Neural cell (in vitro differentiated cells): ENCODE results near the gene AK6.

Experiments used
- CTCF ChIP-seq: fragments of 450-650 bp; IDR thresholded peaks from 2 replicates; pipeline ENCODE4 v1.5.1; 2014; ENCODE audit warnings: antibody characterized with exemption, mild to moderate bottlenecking, moderate library complexity; ENCODE audit not compliant: poor library complexity, severe bottlenecking
- EP300 ChIP-seq: fragments of 450-650 bp; conservative IDR thresholded peaks from 2 replicates; pipeline ENCODE4 v1.6.1; 2014; ENCODE audit warnings: antibody characterized with exemption, mild to moderate bottlenecking, moderate library complexity; ENCODE audit not compliant: poor library complexity, severe bottlenecking
- EZH2 ChIP-seq: fragments of 200-600, 300-800 bp; shearing (Covaris generic), sonication (generic); IDR thresholded peaks from 2 replicates; pipeline ENCODE4 v1.6.1; 2014; ENCODE audit warnings: antibody characterized with exemption, low read length, borderline replicate concordance, mild to moderate bottlenecking; ENCODE audit not compliant: insufficient read depth, poor library complexity, severe bottlenecking
- MXI1 ChIP-seq: fragments of 450-650 bp; conservative IDR thresholded peaks from 2 replicates; pipeline ENCODE4 v1.6.1; 2014; ENCODE audit warnings: antibody characterized with exemption, mild to moderate bottlenecking; ENCODE audit not compliant: poor library complexity, severe bottlenecking
- POLR2AphosphoS5 ChIP-seq: IDR thresholded peaks from 2 replicates; pipeline ENCODE4 v1.6.1; 2012
- RAD21 ChIP-seq: fragments of 450-650 bp; conservative IDR thresholded peaks from 2 replicates; pipeline ENCODE4 v1.6.1; 2014; ENCODE audit warnings: antibody characterized with exemption, mild to moderate bottlenecking, moderate library complexity
- REST ChIP-seq: IDR thresholded peaks from 2 replicates; pipeline ENCODE4 v1.6.1; 2012; ENCODE audit warnings: borderline replicate concordance

- TF ChIP-seq CTCF (no peak), EP300 (no peak), REST (no peak), RAD21 (no peak), EZH2 (no peak), POLR2AphosphoS5 (no peak), MXI1 (no peak)
Measured at GRCh38 chr5:69335341-69335935, 33.9 kb downstream of the AK6 start.
